GM12892 (cell line): ENCODE data around the gene BANP.

Source experiments
- POLR2A ChIP-seq: IDR thresholded peaks from 2 replicates; pipeline ENCODE4 v1.6.1; 2011; ENCODE audit warnings: low read depth, low read length, control low read depth
- POLR2AphosphoS5 ChIP-seq: IDR thresholded peaks from 2 replicates; pipeline ENCODE4 v1.6.1; 2011; ENCODE audit warnings: low read depth, low read length, control low read depth
- TAF1 ChIP-seq: IDR thresholded peaks from 2 replicates; pipeline ENCODE4 v1.6.1; 2011; ENCODE audit warnings: low read depth, mild to moderate bottlenecking, control low read depth, low read length, borderline replicate concordance

DNA sequence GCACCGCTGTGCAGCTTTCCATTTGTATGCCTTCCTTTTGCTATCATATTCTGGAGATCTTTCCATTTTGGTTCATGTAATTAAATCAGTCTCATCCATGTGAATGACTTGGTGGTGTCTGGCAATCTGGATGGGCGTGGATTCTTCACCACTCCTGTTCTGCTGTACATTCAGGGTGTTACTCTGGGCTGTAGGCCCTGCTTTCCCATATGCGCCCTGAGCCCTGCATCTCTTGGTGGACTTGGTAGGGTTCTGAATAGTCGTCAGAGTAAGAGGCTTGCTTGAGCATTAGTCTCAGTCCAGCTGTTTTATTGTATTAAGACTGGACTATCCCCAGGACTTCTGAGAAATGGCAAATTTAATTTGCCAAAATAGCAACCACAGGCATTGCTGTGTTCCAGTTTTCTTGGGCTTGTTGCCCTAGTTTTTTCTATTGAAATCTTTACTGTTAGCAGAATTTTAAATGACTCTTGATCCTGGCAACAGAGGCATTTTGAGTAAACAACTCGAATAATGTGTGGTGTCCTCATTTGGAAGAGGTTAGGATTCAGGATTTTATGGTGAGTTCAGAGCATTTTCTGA, 14.9 kb downstream of the BANP start:
- TF ChIP-seq POLR2A = no peak
- TF ChIP-seq TAF1 = no peak
- no peak for TF ChIP-seq POLR2AphosphoS5
